CD14-positive monocyte (primary cell): ENCODE measurements around the gene UGGT2. TPM values are rescaled to one million over a fixed set of nuclear protein-coding genes. Genes with fewer than 3 reads are reported as not detected.

Experiments used
- DNase-seq, 3 donors: peaks; one replicate each; pipeline ENCODE4 v3.0.0-alpha.2; 2011 to 2022
- H2AFZ ChIP-seq: 2 replicates; pipeline ENCODE4 v1.6.0; 2012; ENCODE audit warnings: mild to moderate bottlenecking, low read depth, low read length, inconsistent platforms; ENCODE audit not compliant: insufficient read depth, poor library complexity, severe bottlenecking
- H3K27ac ChIP-seq, 2 donors: 1 replicate in 1 of 2; 2 replicates in 1 of 2; pipeline ENCODE4 v1.5.1; 2012 to 2013; ENCODE audit warnings: low read length in 2 of 2, control low read depth in 1 of 2, inconsistent platforms in 1 of 2, low read depth in 1 of 2, mild to moderate bottlenecking in 1 of 2
- H3K27me3 ChIP-seq, 2 donors: one replicate each; pipeline versions ENCODE4 v1.6.0 to v1.6.1; 2011 to 2013; ENCODE audit warnings: low read length in 2 of 2; ENCODE audit not compliant: control insufficient read depth in 2 of 2, insufficient read depth in 2 of 2
- H3K36me3 ChIP-seq, 2 donors: replicated peaks in 1 of 2; 1 replicate in 1 of 2; 2 replicates in 1 of 2; pipeline versions ENCODE4 v1.5.1 to v1.6.1; 2012 to 2013; ENCODE audit warnings: low read length in 2 of 2, control low read depth in 1 of 2, inconsistent platforms in 1 of 2, mild to moderate bottlenecking in 1 of 2; ENCODE audit not compliant: insufficient read depth in 2 of 2, control insufficient read depth in 1 of 2
- H3K4me1 ChIP-seq, 2 donors: 1 replicate in 1 of 2; 2 replicates in 1 of 2; pipeline versions ENCODE4 v1.5.1 to v1.6.1; 2012 to 2013; ENCODE audit warnings: low read length in 2 of 2, control low read depth in 1 of 2, inconsistent platforms in 1 of 2, mild to moderate bottlenecking in 1 of 2, moderate library complexity in 1 of 2; ENCODE audit not compliant: insufficient read depth in 2 of 2, control insufficient read depth in 1 of 2
- H3K4me2 ChIP-seq: replicated peaks from 2 replicates; pipeline ENCODE3; 2012; ENCODE audit warnings: low read length, moderate library complexity, mild to moderate bottlenecking; ENCODE audit not compliant: poor library complexity, severe bottlenecking; ENCODE audit errors: extremely low read depth
- H3K4me3 ChIP-seq, 3 experiments: fragments of 200-600 bp in 1 of 3; sonication (generic) in 1 of 3; replicated peaks in 1 of 3; 1 replicate in 2 of 3; 2 replicates in 1 of 3; pipeline ENCODE4 v1.5.1; 2011 to 2013; ENCODE audit warnings: low read length in 3 of 3, mild to moderate bottlenecking in 3 of 3, control low read depth in 2 of 3, low read depth in 2 of 3, inconsistent platforms in 1 of 3, moderate library complexity in 1 of 3
- H3K79me2 ChIP-seq: 2 replicates; pipeline ENCODE4 v1.6.0; 2012; ENCODE audit warnings: mild to moderate bottlenecking, control low read depth, inconsistent platforms, low read length, moderate library complexity; ENCODE audit not compliant: insufficient read depth
- H3K9ac ChIP-seq: 2 replicates; pipeline ENCODE4 v1.6.0; 2017; ENCODE audit warnings: low read length, mild to moderate bottlenecking; ENCODE audit not compliant: insufficient read depth, poor library complexity, severe bottlenecking
- H3K9me3 ChIP-seq, 2 donors: replicated peaks in 1 of 2; 1 replicate in 1 of 2; 2 replicates in 1 of 2; pipeline versions ENCODE4 v1.5.1 to v1.6.1; 2012 to 2013; ENCODE audit warnings: low read length in 2 of 2, control low read depth in 1 of 2; ENCODE audit not compliant: control insufficient read depth in 1 of 2, insufficient read depth in 1 of 2
- H4K20me1 ChIP-seq: 2 replicates; pipeline ENCODE4 v1.6.0; 2012; ENCODE audit warnings: mild to moderate bottlenecking, low read length, control low read depth, moderate library complexity; ENCODE audit not compliant: insufficient read depth
- H3K27ac Mint-ChIP-seq, 7 donors: one replicate each; pipeline ENCODE4 v1.8.0; 2020; ENCODE audit warnings: mild to moderate bottlenecking in 7 of 7, mixed read lengths in 7 of 7, moderate library complexity in 6 of 7, inconsistent platforms in 2 of 7
- H3K27me3 Mint-ChIP-seq, 3 donors: one replicate each; pipeline ENCODE4 v1.8.0; 2021 to 2022; ENCODE audit warnings: low read depth in 3 of 3, mild to moderate bottlenecking in 3 of 3, mixed read lengths in 3 of 3, moderate library complexity in 3 of 3, inconsistent platforms in 1 of 3
- H3K36me3 Mint-ChIP-seq, 2 donors: one replicate each; pipeline ENCODE4 v1.8.0; 2020; ENCODE audit warnings: mixed read lengths in 2 of 2, inconsistent platforms in 1 of 2, mild to moderate bottlenecking in 1 of 2
- H3K4me1 Mint-ChIP-seq: one replicate; pipeline ENCODE4 v1.8.0; 2020; ENCODE audit warnings: mild to moderate bottlenecking, mixed read lengths
- H3K4me3 Mint-ChIP-seq, 2 donors: one replicate each; pipeline ENCODE4 v1.8.0; 2020; ENCODE audit warnings: mild to moderate bottlenecking in 2 of 2, mixed read lengths in 2 of 2, moderate library complexity in 1 of 2
- H3K9me3 Mint-ChIP-seq, 7 donors: one replicate each; pipeline ENCODE4 v1.8.0; 2020 to 2022; ENCODE audit warnings: mixed read lengths in 7 of 7, mild to moderate bottlenecking in 6 of 7, moderate library complexity in 6 of 7, inconsistent platforms in 2 of 7
- CTCF ChIP-seq: fragments of 200-600 bp; IDR thresholded peaks from one replicate; pipeline ENCODE4 v1.8.0; 2022; ENCODE audit warnings: antibody characterized with exemption, mild to moderate bottlenecking
- WGBS: methylation state at CpG from one replicate; pipeline ENCODE4 v1.1.5; 2013; ENCODE audit warnings: missing lambda C conversion rate; ENCODE audit not compliant: insufficient coverage; 5-methylcytosine and 5-hydroxymethylcytosine counted together
- intact Hi-C, 2 donors: fragments of 100-400 bp; cut with micrococcal nuclease; formaldehyde crosslinking; loops; one replicate each; pipeline versions ENCODE4 v1.15.0 to v1.15.1; 2023
- polyA plus RNA-seq, 3 donors: library from polyadenylated mRNA; depleted of rRNA in 1 of 3; unstranded in 2 of 3; stranded (reverse) in 1 of 3; fragments of 300-500 nt in 2 of 3; fragments of >200 nt in 1 of 3; fragmentation: Illumina TruSeq in 2 of 3; gene quantifications; 1 replicate in 2 of 3; 2 replicates in 1 of 3; pipeline ENCODE4 v1.2.3, GENCODE V29; 2012 to 2021
- small RNA-seq: library from RNA; depleted of rRNA; stranded (forward); fragments of <200 nt; gene quantifications from one replicate; pipeline ENCODE3, GENCODE V24; 2012; ENCODE audit warnings: low read depth; ENCODE audit not compliant: insufficient read length

The UGGT2 gene
- polyA plus RNA-seq, 3 donors = 4.0 to 6.3 (median 5.6) TPM

GRCh38 chr13:95752677-95753076, 300.5 kb downstream of the UGGT2 start:
- no peak overlapping the region for H3K27ac Mint-ChIP-seq
- intact Hi-C loops = no loop called here

More at GRCh38 chr13:95752677-95753076, 300.5 kb downstream of the UGGT2 start:
- no peak overlapping the region for H3K4me2 ChIP-seq
- H3K27me3 ChIP-seq = no peaks in the 10 kb centered on the region
- DNase-seq = no peak
- TF ChIP-seq CTCF = no peak
- WGBS = no CpG with 5 or more reads among the region's 2 CpGs
- H3K27ac ChIP-seq = no peak overlapping the region
- H4K20me1 ChIP-seq = peaks cover 74% of the 10 kb centered on the region
- H3K4me3 ChIP-seq = no peak overlapping the region
- no peak overlapping the region for H2AFZ ChIP-seq
- H3K4me1 Mint-ChIP-seq = peaks cover 15% of the 10 kb centered on the region
- peaks cover 6 to 38% of the 10 kb centered on the region in 2 donors for H3K36me3 Mint-ChIP-seq
- peaks cover 0 to 7% of the 10 kb centered on the region in 2 donors for H3K4me1 ChIP-seq
- peaks cover 0 to 4% of the 10 kb centered on the region in 2 donors for H3K9me3 ChIP-seq
- peaks cover 65% of the 10 kb centered on the region for H3K79me2 ChIP-seq
- peaks cover 0 to 3% (median 0%) of the 10 kb centered on the region in 7 donors for H3K9me3 Mint-ChIP-seq
- no peaks in the 10 kb centered on the region for H3K27me3 Mint-ChIP-seq
- H3K36me3 ChIP-seq = peaks cover 6 to 11% of the 10 kb centered on the region in 2 donors
- no peak overlapping the region for H3K4me3 Mint-ChIP-seq
- H3K9ac ChIP-seq = no peak overlapping the region

Small RNA genes lying within 50 kb of the gene (small RNA-seq; reads per million reads assigned to genes)
- gene HMGN1P24 = not detected

Other genes with a start within 250 kb of the UGGT2 start
- gene HS6ST3, start 36.7 kb upstream of the UGGT2 start, polyA plus RNA-seq = not detected